ENCODE data around the gene SNAPC4.
"Not testable (repeated sequence)": the region's sequence is repeated elsewhere in the genome, so short reads cannot be mapped to it uniquely, and the experiment has no call there.

The SNAPC4 gene

GRCh38 chr9:136410500-136411287 lies 10.7 kb upstream of the SNAPC4 start, which contains the start of the genes ENTR1 and PMPCA:
TSS of gene ENTR1 (minus strand) at chr9:136410614. CDS start at chr9:136410397, 217 bp downstream.
TSS of gene PMPCA (plus strand) at chr9:136410658. CDS start at chr9:136410669, 11 bp downstream.
- peak; percentile 94 to 98 for DNase-seq (ENCODE audit: low read depth in 2 of 2)

GRCh38 chr9:136409557-136410455 lies 9.8 kb upstream of the SNAPC4 start:
- no peak for DNase-seq (ENCODE audit: low read depth in 2 of 2)

GRCh38 chr9:136407911-136408310 lies 7.9 kb upstream of the SNAPC4 start:
- DNase-seq (ENCODE audit: low read depth in 2 of 2) = no peak

- DNase-seq (ENCODE audit: low read depth in 2 of 2) = not testable (repeated sequence)
Measured at GRCh38 chr9:136407061-136407460, 7.1 kb upstream of the SNAPC4 start.

- DNase-seq (ENCODE audit: low read depth in 2 of 2) = not testable (repeated sequence)
Measured at GRCh38 chr9:136405904-136406303, 5.9 kb upstream of the SNAPC4 start.

- no peak for DNase-seq (ENCODE audit: low read depth in 2 of 2)
Measured at GRCh38 chr9:136405481-136405880, 5.5 kb upstream of the SNAPC4 start.

GRCh38 chr9:136404801-136405136 lies 4.8 kb upstream of the SNAPC4 start:
- DNase-seq (ENCODE audit: low read depth in 2 of 2) = no peak

GRCh38 chr9:136403915-136404800 lies 4.2 kb upstream of the SNAPC4 start:
- no peak for DNase-seq (ENCODE audit: low read depth in 2 of 2)

- peak; percentile 57 to 71 for DNase-seq (ENCODE audit: low read depth in 2 of 2)
Measured at GRCh38 chr9:136403538-136403914, 3.6 kb upstream of the SNAPC4 start.

- no peak for DNase-seq (ENCODE audit: low read depth in 2 of 2)
Measured at GRCh38 chr9:136402067-136402466, 2.1 kb upstream of the SNAPC4 start.

- DNase-seq (ENCODE audit: low read depth in 2 of 2) = no peak
Measured at GRCh38 chr9:136401173-136401922, 1.4 kb upstream of the SNAPC4 start.

GRCh38 chr9:136399176-136400037 lies 563 bp downstream of the SNAPC4 start:
- DNase-seq (ENCODE audit: low read depth in 2 of 2) = no peak

GRCh38 chr9:136398286-136398685 lies 1.7 kb downstream of the SNAPC4 start:
- DNase-seq (ENCODE audit: low read depth in 2 of 2) = no peak

- DNase-seq (ENCODE audit: low read depth in 2 of 2) = no peak
Measured at GRCh38 chr9:136397643-136398042, 2.3 kb downstream of the SNAPC4 start.

GRCh38 chr9:136396219-136396515 lies 3.8 kb downstream of the SNAPC4 start:
- no peak for DNase-seq (ENCODE audit: low read depth in 2 of 2)

GRCh38 chr9:136395345-136396218 lies 4.4 kb downstream of the SNAPC4 start:
- no peak for DNase-seq (ENCODE audit: low read depth in 2 of 2)

- DNase-seq (ENCODE audit: low read depth in 2 of 2) = no peak
Measured at GRCh38 chr9:136395020-136395340, 5.0 kb downstream of the SNAPC4 start.

- no peak for DNase-seq (ENCODE audit: low read depth in 2 of 2)
Measured at GRCh38 chr9:136394312-136395019, 5.5 kb downstream of the SNAPC4 start.

- DNase-seq (ENCODE audit: low read depth in 2 of 2) = no peak
Measured at GRCh38 chr9:136393531-136393930, 6.4 kb downstream of the SNAPC4 start.
